WTC11 (cell line): ENCODE data around the gene SMG9.

Experiments
- CTCF ChIP-seq: fragments of 200-600 bp; IDR thresholded peaks from 2 replicates; pipeline ENCODE4 v1.8.0; 2022; ENCODE audit warnings: antibody characterized with exemption
- ETV6 ChIP-seq: sonication (generic); formaldehyde crosslinking; IDR thresholded peaks from 2 replicates; pipeline ENCODE4 v1.8.1; 2022; ENCODE audit warnings: mild to moderate bottlenecking, missing genetic modification reagents
- SMAD4 ChIP-seq: sonication (generic); formaldehyde crosslinking; IDR thresholded peaks from 2 replicates; pipeline ENCODE4 v1.8.0; 2022; ENCODE audit warnings: mild to moderate bottlenecking, missing genetic modification reagents

- no peak for TF ChIP-seq CTCF
- no peak for TF ChIP-seq ETV6 (CRISPR knock-in tag)
- TF ChIP-seq SMAD4 (CRISPR knock-in tag), result no peak
These were observed 41.6 kb downstream of the SMG9 start for GRCh38 chr19:43713208-43713607.
